Prostate gland (tissue), 2 donors: ENCODE data around the gene MXD4.

Experiments
- CTCF ChIP-seq, 4 experiments: fragments of 200-600 bp in 2 of 4; fragments of 450-650 bp in 2 of 4; sonication (generic) in 2 of 4; IDR thresholded peaks; 1 replicate in 3 of 4; 2 replicates in 1 of 4; pipeline ENCODE4 v1.5.1; 2016 to 2019; ENCODE audit warnings: antibody characterized with exemption in 4 of 4, mild to moderate bottlenecking in 2 of 4, moderate library complexity in 2 of 4
- POLR2A ChIP-seq: fragments of 450-650 bp; IDR thresholded peaks from one replicate; pipeline ENCODE4 v1.6.1; 2016; ENCODE audit warnings: antibody characterized with exemption, mild to moderate bottlenecking
- POLR2AphosphoS5 ChIP-seq: sonication (generic); formaldehyde crosslinking; IDR thresholded peaks from one replicate; pipeline ENCODE4 v1.6.1; 2017; ENCODE audit warnings: antibody characterized with exemption

DNA sequence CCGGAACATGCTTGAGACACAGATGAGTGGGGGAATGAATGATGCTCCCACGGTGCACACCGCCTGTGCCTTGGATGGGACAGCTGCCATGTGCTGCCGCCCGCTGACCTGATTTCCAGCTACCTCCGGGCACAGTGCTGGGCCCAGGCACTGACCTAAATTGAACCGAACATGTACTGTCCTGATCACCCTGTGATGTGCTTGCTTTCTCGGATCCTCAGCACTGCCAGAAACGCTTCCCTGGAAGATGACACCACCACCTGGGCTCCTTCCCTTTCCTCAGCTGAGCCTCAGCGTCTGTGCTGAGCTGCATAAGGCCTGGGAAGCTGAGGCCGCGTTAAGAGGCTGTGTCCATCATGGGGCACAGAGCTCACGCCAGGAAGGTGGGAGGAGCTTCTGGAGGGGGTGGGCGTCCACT lies 39.3 kb upstream of the MXD4 start:
- TF ChIP-seq CTCF (IDR thresholded peaks at IDR 0.05) = no peak
- TF ChIP-seq POLR2AphosphoS5 = no peak
- no peak for TF ChIP-seq POLR2A
